HCT116 (cell line): ENCODE data around the gene GBX1. TPM values are rescaled to one million over a fixed set of nuclear protein-coding genes. Genes with fewer than 3 reads are reported as not detected.

ENCODE experiments used
- ATAC-seq: fragments of 200-7000 bp; cut with Tn5 transposase; 2 replicates; pipeline ENCODE4 v1.9.1; 2020; ENCODE audit warnings: mild to moderate bottlenecking, moderate library complexity
- BruUV-seq: library from RNA; stranded (reverse); fragments of 400-500 nt; replicated peaks from 2 replicates; lab custom pipeline; 2021; lab: Mats Ljungman, UMichigan
- CTCF ChIA-PET: fragments of 300-600 bp; sonication (Branson Sonifier 250); formaldehyde crosslinking; loops from one replicate; lab custom pipeline; 2021; ENCODE audit warnings: antibody characterized with exemption; lab: Charles Lee
- POLR2A ChIA-PET: fragments of 300-600, 350-600 bp; sonication (Branson Sonifier 250); formaldehyde crosslinking; loops from one replicate; lab custom pipeline; 2021; ENCODE audit warnings: antibody characterized with exemption; lab: Charles Lee
- RAD21 ChIA-PET, 2 experiments: fragments of 300-600 bp; sonication (Branson Sonifier 250); formaldehyde crosslinking; loops; one replicate each; lab custom pipeline; 2023; ENCODE audit warnings: low total read pairs in 2 of 2; ENCODE audit not compliant: uncharacterized antibody in 2 of 2, unreplicated experiment in 2 of 2, low non-redundant PET in 1 of 2; lab: Charles Lee
- DNase-seq: peaks from one replicate; pipeline ENCODE4 v3.0.0-alpha.2; 2010; ENCODE audit warnings: low read depth, low spot score
- H2AFZ ChIP-seq: fragments of 200-600 bp; shearing (Covaris generic), sonication (generic); 2 replicates; pipeline ENCODE4 v1.6.1; 2017; ENCODE audit warnings: low read depth, mixed run types, mixed read lengths, antibody characterized with exemption, low read length; ENCODE audit not compliant: poor library complexity, severe bottlenecking
- H3K27ac ChIP-seq: 2 replicates; pipeline ENCODE4 v1.5.1; 2012; ENCODE audit warnings: low read depth, low read length
- H3K27me3 ChIP-seq: fragments of 200-600 bp; sonication (generic); 2 replicates; pipeline ENCODE4 v1.6.1; 2016; ENCODE audit warnings: mixed run types, low read length, mixed read lengths; ENCODE audit not compliant: insufficient read depth
- H3K36me3 ChIP-seq, 2 experiments: fragments of 200-500 bp in 1 of 2; fragments of 200-600 bp in 1 of 2; sonication (Bioruptor generic) in 1 of 2; sonication (generic) in 1 of 2; 2 replicates each; pipeline versions ENCODE4 v1.5.1 to v1.6.1; 2014 to 2016; ENCODE audit warnings: low read length in 2 of 2, inconsistent platforms in 1 of 2, mixed read lengths in 1 of 2, mixed run types in 1 of 2; ENCODE audit not compliant: insufficient read depth in 2 of 2, control insufficient read depth in 1 of 2
- H3K4me1 ChIP-seq, 2 experiments: fragments of 200-600 bp in 1 of 2; sonication (generic) in 1 of 2; 2 replicates each; pipeline versions ENCODE4 v1.5.1 to v1.6.1; 2012 to 2017; ENCODE audit warnings: low read length in 2 of 2, inconsistent platforms in 1 of 2, mild to moderate bottlenecking in 1 of 2, mixed read lengths in 1 of 2, mixed run types in 1 of 2, moderate library complexity in 1 of 2; ENCODE audit not compliant: insufficient read depth in 2 of 2, control insufficient read depth in 1 of 2
- H3K4me2 ChIP-seq: fragments of 200-600 bp; sonication (generic); 2 replicates; pipeline ENCODE4 v1.6.1; 2017; ENCODE audit warnings: mixed run types, low read length, mixed read lengths
- H3K4me3 ChIP-seq, 2 experiments: fragments of 200-600 bp in 1 of 2; sonication (generic) in 1 of 2; replicated peaks in 1 of 2; 2 replicates each; pipeline ENCODE4 v1.5.1; 2011 to 2016; ENCODE audit warnings: low read length in 2 of 2, control low read depth in 1 of 2, low read depth in 1 of 2, mild to moderate bottlenecking in 1 of 2, mixed read lengths in 1 of 2, mixed run types in 1 of 2
- H3K79me2 ChIP-seq: fragments of 200-600 bp; sonication (generic); 2 replicates; pipeline ENCODE4 v1.6.1; 2017; ENCODE audit warnings: mild to moderate bottlenecking, mixed run types, low read length, moderate library complexity, mixed read lengths; ENCODE audit not compliant: insufficient read depth
- H3K9ac ChIP-seq: fragments of 200-600 bp; sonication (generic); 2 replicates; pipeline ENCODE4 v1.6.1; 2016; ENCODE audit warnings: low read length, mixed read lengths
- H3K9me2 ChIP-seq: fragments of 200-600 bp; sonication (generic), shearing (Covaris generic); 2 replicates; pipeline ENCODE4 v1.6.1; 2017; ENCODE audit warnings: mixed run types, mild to moderate bottlenecking, moderate library complexity; ENCODE audit not compliant: insufficient read depth
- H3K9me3 ChIP-seq, 2 experiments: fragments of 200-500 bp in 1 of 2; fragments of 200-600 bp in 1 of 2; sonication (Bioruptor generic) in 1 of 2; sonication (generic) in 1 of 2; 2 replicates each; pipeline ENCODE4 v1.6.1; 2014 to 2017; ENCODE audit warnings: low read length in 2 of 2, mixed read lengths in 2 of 2, inconsistent platforms in 1 of 2, low read depth in 1 of 2, mild to moderate bottlenecking in 1 of 2, mixed run types in 1 of 2, moderate library complexity in 1 of 2; ENCODE audit not compliant: control insufficient read depth in 1 of 2, insufficient read depth in 1 of 2
- H4K20me1 ChIP-seq: fragments of 200-600 bp; sonication (generic), shearing (Covaris generic); 2 replicates; pipeline ENCODE4 v1.6.1; 2017; ENCODE audit warnings: mixed run types, mild to moderate bottlenecking, moderate library complexity; ENCODE audit not compliant: insufficient read depth
- CBX3 ChIP-seq: IDR thresholded peaks from 2 replicates; pipeline ENCODE4 v1.6.1; 2012; ENCODE audit warnings: low read depth
- CEBPB ChIP-seq: IDR thresholded peaks from 2 replicates; pipeline ENCODE4 v1.6.1; 2012; ENCODE audit warnings: low read depth
- EZH2 ChIP-seq: fragments of 200-600 bp; sonication (generic); IDR thresholded peaks from 2 replicates; pipeline ENCODE4 v1.6.1; 2017; ENCODE audit warnings: antibody characterized with exemption, mixed run types
- EZH2phosphoT487 ChIP-seq: fragments of 200-600 bp; IDR thresholded peaks from 2 replicates; pipeline ENCODE4 v1.6.1; 2018; ENCODE audit warnings: antibody characterized with exemption, borderline replicate concordance
- JUND ChIP-seq: IDR thresholded peaks from 2 replicates; pipeline ENCODE4 v1.6.1; 2012
- POLR2A ChIP-seq: IDR thresholded peaks from 2 replicates; pipeline ENCODE4 v1.7.0; 2011; ENCODE audit warnings: borderline replicate concordance; ENCODE audit not compliant: insufficient read depth, insufficient read length; ENCODE audit errors: extremely low read depth
- POLR2AphosphoS5 ChIP-seq: IDR thresholded peaks from 2 replicates; pipeline ENCODE4 v1.6.1; 2011; ENCODE audit warnings: mild to moderate bottlenecking, low read depth, low read length, moderate library complexity
- SIN3A ChIP-seq: IDR thresholded peaks from 2 replicates; pipeline ENCODE4 v1.6.1; 2012; ENCODE audit warnings: low read depth
- SP1 ChIP-seq: IDR thresholded peaks from 2 replicates; pipeline ENCODE4 v1.6.1; 2012; ENCODE audit warnings: low read depth
- ZNF274 ChIP-seq: fragments of 200-500 bp; sonication (Bioruptor generic); IDR thresholded peaks from 2 replicates; pipeline ENCODE4 v1.6.1; 2014; ENCODE audit warnings: mild to moderate bottlenecking, low read depth, low read length, inconsistent platforms
- intact Hi-C: fragments of 100-400 bp; cut with micrococcal nuclease; formaldehyde crosslinking; loops from 2 replicates; pipeline ENCODE4 v1.10.0; 2022
- total RNA-seq: library from RNA; stranded (reverse); gene quantifications from one replicate; pipeline ENCODE4 v1.2.1, GENCODE V29; 2021; ENCODE audit not compliant: unreplicated experiment
- TF ChIP-seq, protein P1 (sequence below): IDR thresholded peaks from 2 replicates; pipeline ENCODE4 v1.6.1; 2011; ENCODE audit warnings: mild to moderate bottlenecking, low read length, moderate library complexity; ENCODE audit not compliant: insufficient replicate concordance; ENCODE audit errors: extremely low read depth
- TF ChIP-seq, protein P2 (sequence below): IDR thresholded peaks from 2 replicates; pipeline ENCODE4 v1.6.1; 2012; ENCODE audit warnings: low read depth
- TF ChIP-seq, protein P3 (sequence below), 3 experiments: fragments of 200-600 bp in 1 of 3; sonication (generic) in 1 of 3; IDR thresholded peaks in 2 of 3; conservative IDR thresholded peaks in 1 of 3; 2 replicates each; pipeline ENCODE4 v1.5.1; 2012 to 2017; ENCODE audit warnings: low read depth in 2 of 3, low read length in 2 of 3, antibody characterized with exemption in 1 of 3, borderline replicate concordance in 1 of 3, control low read depth in 1 of 3, mild to moderate bottlenecking in 1 of 3, mixed read lengths in 1 of 3, mixed run types in 1 of 3, moderate library complexity in 1 of 3; ENCODE audit not compliant: insufficient read depth in 1 of 3
- TF ChIP-seq, protein P4 (sequence below): IDR thresholded peaks from 2 replicates; pipeline ENCODE4 v1.6.1; 2012

Gene GBX1
- total RNA-seq, 1 experiment from 2014 or later, result 0.86 TPM

DNA sequence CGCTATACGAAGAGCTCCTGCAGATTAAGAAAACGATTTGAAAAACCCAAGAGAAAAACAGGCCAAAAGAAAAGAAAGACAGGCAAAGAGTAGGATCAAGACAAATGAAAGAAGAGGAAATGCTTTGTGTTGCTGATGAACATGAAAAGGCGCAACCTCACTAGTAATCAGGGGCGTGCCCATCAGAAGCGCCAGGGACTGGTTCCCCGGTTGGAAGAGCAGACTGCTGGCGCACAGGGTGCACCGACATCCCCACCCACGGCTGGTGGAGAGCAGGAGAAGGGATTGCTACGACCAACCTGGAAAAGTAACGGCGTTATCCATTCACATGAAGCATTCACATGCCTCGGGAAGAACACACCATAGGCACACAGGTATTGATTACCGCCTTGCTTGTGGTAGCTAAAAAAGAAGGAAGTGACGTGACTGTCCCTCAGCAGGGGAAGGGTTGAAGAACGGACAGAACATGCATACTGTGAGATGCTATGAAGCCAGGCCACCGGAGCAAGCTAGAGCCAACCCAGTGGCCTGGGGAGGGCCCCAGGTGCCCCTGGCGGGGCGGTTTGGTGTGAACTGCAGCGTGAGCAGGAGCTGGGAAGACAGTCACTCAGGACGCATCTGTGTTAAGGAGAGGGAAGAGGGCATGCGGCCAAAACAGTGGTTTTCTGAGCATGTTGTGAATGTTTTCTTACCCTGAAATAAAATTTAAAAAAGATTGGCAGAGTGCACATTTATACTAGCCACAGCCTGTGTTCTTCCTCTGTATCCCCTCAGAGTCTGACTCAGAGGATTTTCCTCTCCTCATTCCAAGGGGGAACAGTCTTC lies 62.9 kb downstream of the GBX1 start:
- peaks cover 0 to 2% of the 10 kb centered on the region in 2 experiments; a peak in 1 of 4 replicates for H3K36me3 ChIP-seq
- H2AFZ ChIP-seq, result no peak overlapping the region
- no peak overlapping the region for H3K9ac ChIP-seq
- TF ChIP-seq ZNF274 (no peak), SP1 (no peak), EZH2 (no peak), CBX3 (no peak), EZH2phosphoT487 (no peak), JUND (no peak), CEBPB (no peak), POLR2A (no peak), POLR2AphosphoS5 (no peak), SIN3A (no peak)
- TF ChIP-seq, protein P1, sequence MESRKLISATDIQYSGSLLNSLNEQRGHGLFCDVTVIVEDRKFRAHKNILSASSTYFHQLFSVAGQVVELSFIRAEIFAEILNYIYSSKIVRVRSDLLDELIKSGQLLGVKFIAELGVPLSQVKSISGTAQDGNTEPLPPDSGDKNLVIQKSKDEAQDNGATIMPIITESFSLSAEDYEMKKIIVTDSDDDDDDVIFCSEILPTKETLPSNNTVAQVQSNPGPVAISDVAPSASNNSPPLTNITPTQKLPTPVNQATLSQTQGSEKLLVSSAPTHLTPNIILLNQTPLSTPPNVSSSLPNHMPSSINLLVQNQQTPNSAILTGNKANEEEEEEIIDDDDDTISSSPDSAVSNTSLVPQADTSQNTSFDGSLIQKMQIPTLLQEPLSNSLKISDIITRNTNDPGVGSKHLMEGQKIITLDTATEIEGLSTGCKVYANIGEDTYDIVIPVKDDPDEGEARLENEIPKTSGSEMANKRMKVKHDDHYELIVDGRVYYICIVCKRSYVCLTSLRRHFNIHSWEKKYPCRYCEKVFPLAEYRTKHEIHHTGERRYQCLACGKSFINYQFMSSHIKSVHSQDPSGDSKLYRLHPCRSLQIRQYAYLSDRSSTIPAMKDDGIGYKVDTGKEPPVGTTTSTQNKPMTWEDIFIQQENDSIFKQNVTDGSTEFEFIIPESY, result no peak
- TF ChIP-seq, protein P2, sequence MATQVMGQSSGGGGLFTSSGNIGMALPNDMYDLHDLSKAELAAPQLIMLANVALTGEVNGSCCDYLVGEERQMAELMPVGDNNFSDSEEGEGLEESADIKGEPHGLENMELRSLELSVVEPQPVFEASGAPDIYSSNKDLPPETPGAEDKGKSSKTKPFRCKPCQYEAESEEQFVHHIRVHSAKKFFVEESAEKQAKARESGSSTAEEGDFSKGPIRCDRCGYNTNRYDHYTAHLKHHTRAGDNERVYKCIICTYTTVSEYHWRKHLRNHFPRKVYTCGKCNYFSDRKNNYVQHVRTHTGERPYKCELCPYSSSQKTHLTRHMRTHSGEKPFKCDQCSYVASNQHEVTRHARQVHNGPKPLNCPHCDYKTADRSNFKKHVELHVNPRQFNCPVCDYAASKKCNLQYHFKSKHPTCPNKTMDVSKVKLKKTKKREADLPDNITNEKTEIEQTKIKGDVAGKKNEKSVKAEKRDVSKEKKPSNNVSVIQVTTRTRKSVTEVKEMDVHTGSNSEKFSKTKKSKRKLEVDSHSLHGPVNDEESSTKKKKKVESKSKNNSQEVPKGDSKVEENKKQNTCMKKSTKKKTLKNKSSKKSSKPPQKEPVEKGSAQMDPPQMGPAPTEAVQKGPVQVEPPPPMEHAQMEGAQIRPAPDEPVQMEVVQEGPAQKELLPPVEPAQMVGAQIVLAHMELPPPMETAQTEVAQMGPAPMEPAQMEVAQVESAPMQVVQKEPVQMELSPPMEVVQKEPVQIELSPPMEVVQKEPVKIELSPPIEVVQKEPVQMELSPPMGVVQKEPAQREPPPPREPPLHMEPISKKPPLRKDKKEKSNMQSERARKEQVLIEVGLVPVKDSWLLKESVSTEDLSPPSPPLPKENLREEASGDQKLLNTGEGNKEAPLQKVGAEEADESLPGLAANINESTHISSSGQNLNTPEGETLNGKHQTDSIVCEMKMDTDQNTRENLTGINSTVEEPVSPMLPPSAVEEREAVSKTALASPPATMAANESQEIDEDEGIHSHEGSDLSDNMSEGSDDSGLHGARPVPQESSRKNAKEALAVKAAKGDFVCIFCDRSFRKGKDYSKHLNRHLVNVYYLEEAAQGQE, result no peak
- TF ChIP-seq, protein P3, sequence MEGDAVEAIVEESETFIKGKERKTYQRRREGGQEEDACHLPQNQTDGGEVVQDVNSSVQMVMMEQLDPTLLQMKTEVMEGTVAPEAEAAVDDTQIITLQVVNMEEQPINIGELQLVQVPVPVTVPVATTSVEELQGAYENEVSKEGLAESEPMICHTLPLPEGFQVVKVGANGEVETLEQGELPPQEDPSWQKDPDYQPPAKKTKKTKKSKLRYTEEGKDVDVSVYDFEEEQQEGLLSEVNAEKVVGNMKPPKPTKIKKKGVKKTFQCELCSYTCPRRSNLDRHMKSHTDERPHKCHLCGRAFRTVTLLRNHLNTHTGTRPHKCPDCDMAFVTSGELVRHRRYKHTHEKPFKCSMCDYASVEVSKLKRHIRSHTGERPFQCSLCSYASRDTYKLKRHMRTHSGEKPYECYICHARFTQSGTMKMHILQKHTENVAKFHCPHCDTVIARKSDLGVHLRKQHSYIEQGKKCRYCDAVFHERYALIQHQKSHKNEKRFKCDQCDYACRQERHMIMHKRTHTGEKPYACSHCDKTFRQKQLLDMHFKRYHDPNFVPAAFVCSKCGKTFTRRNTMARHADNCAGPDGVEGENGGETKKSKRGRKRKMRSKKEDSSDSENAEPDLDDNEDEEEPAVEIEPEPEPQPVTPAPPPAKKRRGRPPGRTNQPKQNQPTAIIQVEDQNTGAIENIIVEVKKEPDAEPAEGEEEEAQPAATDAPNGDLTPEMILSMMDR (IDR thresholded peaks at IDR 0.05 in 2 of 3, conservative IDR thresholded peaks at IDR 0.05 in 1 of 3; ENCODE audit: borderline replicate concordance in 1 of 3, insufficient read depth in 1 of 3, low read depth in 2 of 3, low read length in 2 of 3), result no peak
- TF ChIP-seq, protein P4, sequence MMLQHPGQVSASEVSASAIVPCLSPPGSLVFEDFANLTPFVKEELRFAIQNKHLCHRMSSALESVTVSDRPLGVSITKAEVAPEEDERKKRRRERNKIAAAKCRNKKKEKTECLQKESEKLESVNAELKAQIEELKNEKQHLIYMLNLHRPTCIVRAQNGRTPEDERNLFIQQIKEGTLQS, result no peak
- no peak overlapping the region for H3K4me3 ChIP-seq
- no TSS peak for BruUV-seq
- no peak overlapping the region for H3K27ac ChIP-seq
- CTCF ChIA-PET, result interaction anchor here (1.2 kb wide), 2 partner anchors 76 to 206 kb away, joined by 3 to 4 read pairs; partner anchors contain the start of gene ABCB8
- no peak for DNase-seq
- H3K9me3 ChIP-seq, result no peaks in the 10 kb centered on the region
- H3K4me1 ChIP-seq, result peaks cover 0 to 16% of the 10 kb centered on the region in 2 experiments; a peak in 1 of 4 replicates
- no peaks in the 10 kb centered on the region for H4K20me1 ChIP-seq
- peaks cover 81% of the 10 kb centered on the region for H3K79me2 ChIP-seq
- ATAC-seq, result no peak
- RAD21 ChIA-PET, result no interaction called here
- no peaks in the 10 kb centered on the region for H3K9me2 ChIP-seq
- H3K27me3 ChIP-seq, result no peaks in the 10 kb centered on the region
- POLR2A ChIA-PET, result no interaction called here
- intact Hi-C loops, result no loop called here
- no peak overlapping the region for H3K4me2 ChIP-seq
